Measurements from ENCODE around the gene CCDC187. TPM values are rescaled to one million over a fixed set of nuclear protein-coding genes. Genes with fewer than 3 reads are reported as not detected.

The CCDC187 gene
- total RNA-seq, 1 experiment from 2014 or later = 2.7 TPM

DNA sequence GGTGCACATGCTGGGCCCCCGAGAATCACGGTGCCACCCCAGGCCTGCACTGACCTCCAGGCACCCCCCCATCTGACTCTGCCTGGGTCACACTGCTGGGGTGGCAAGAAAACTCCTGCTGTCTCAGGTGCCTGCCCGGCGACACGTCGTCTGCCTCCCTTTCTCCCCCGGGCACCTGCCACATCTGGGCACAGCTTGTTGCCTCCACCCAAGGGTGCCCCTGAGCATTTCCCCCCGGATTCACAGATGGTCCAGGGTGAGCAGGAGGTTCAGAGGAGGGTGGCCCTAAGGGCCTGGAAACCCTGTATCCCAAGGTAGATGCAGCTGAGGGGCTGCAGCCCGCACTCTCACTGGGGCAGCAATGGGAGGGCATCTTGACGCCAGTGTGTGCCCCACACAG is 43.4 kb downstream of the CCDC187 start:
- intact Hi-C loops (cut with micrococcal nuclease; ENCODE audit: unreplicated experiment) = no loop called here
- Histone ChIP-seq H3K9me2 (ENCODE audit: insufficient read depth) (no peaks in the 10 kb centered on the region), H3K36me3 (ENCODE audit: low read depth) (no peaks in the 10 kb centered on the region), H3K9me3 (ENCODE audit: insufficient read depth, low read depth) (no peaks in the 10 kb centered on the region), H3K4me2 (no peak overlapping the region), H3K79me2 (ENCODE audit: low read depth) (no peaks in the 10 kb centered on the region), H3K27ac (no peak overlapping the region), H4K20me1 (ENCODE audit: insufficient read depth) (no peaks in the 10 kb centered on the region), H3F3A (ENCODE audit: insufficient read depth, low read depth) (no peaks in the 10 kb centered on the region), H3K4me3 (no peak overlapping the region), H2AFZ (no peak overlapping the region), H3K27me3 (ENCODE audit: insufficient read depth, low read depth) (peaks cover 63% of the 10 kb centered on the region), H3K4me1 (replicated peaks; ENCODE audit: insufficient read depth) (no peaks in the 10 kb centered on the region)
- TF ChIP-seq EZH2 (IDR thresholded peaks at IDR 0.05; ENCODE audit: low read depth) = no peak
- no peak for TF ChIP-seq CTCF (conservative IDR thresholded peaks at IDR 0.05)
- no peak for DNase-seq
- BruUV-seq (replicated peaks) = no TSS peak
- CTCF ChIA-PET = no interaction called here
- POLR2A ChIA-PET (ENCODE audit: unreplicated experiment) = interaction anchor here (0.7 kb wide), 1 partner anchor 769 kb away, joined by 8 read pairs; no protein-coding TSS in a partner anchor

GRCh38 chr9:136259836-136260235 is 44.1 kb downstream of the CCDC187 start:
- CTCF ChIA-PET = no interaction called here
- intact Hi-C loops (cut with micrococcal nuclease; ENCODE audit: unreplicated experiment) = no loop called here

GRCh38 chr9:136259517-136259813 is 44.4 kb downstream of the CCDC187 start:
- Histone ChIP-seq H2AFZ (no peak overlapping the region), H3K27ac (no peak overlapping the region), H3K36me3 (ENCODE audit: low read depth) (no peaks in the 10 kb centered on the region), H4K20me1 (ENCODE audit: insufficient read depth) (no peaks in the 10 kb centered on the region), H3K4me3 (no peak overlapping the region), H3K9me2 (ENCODE audit: insufficient read depth) (no peaks in the 10 kb centered on the region), H3K79me2 (ENCODE audit: low read depth) (no peaks in the 10 kb centered on the region), H3K4me2 (no peak overlapping the region), H3K9me3 (ENCODE audit: insufficient read depth, low read depth) (no peaks in the 10 kb centered on the region), H3K27me3 (ENCODE audit: insufficient read depth, low read depth) (peaks cover 67% of the 10 kb centered on the region), H3F3A (ENCODE audit: insufficient read depth, low read depth) (no peaks in the 10 kb centered on the region), H3K4me1 (replicated peaks; ENCODE audit: insufficient read depth) (no peaks in the 10 kb centered on the region)
- CTCF ChIA-PET = no interaction called here
- no TSS peak for BruUV-seq (replicated peaks)
- no peak for DNase-seq
- no peak for TF ChIP-seq CTCF (conservative IDR thresholded peaks at IDR 0.05)
- POLR2A ChIA-PET (ENCODE audit: unreplicated experiment) = no interaction called here
- intact Hi-C loops (cut with micrococcal nuclease; ENCODE audit: unreplicated experiment) = no loop called here

More at GRCh38 chr9:136259836-136260235, 44.1 kb downstream of the CCDC187 start:
- H4K20me1 ChIP-seq (ENCODE audit: insufficient read depth) = no peaks in the 10 kb centered on the region
- H3K36me3 ChIP-seq (ENCODE audit: low read depth) = no peaks in the 10 kb centered on the region
- POLR2A ChIA-PET (ENCODE audit: unreplicated experiment) = no interaction called here
- DNase-seq = no peak
- H3K9me3 ChIP-seq (ENCODE audit: insufficient read depth, low read depth) = no peaks in the 10 kb centered on the region
- no TSS peak for BruUV-seq (replicated peaks)
- no peak overlapping the region for H3K4me3 ChIP-seq
- H3K27me3 ChIP-seq (ENCODE audit: insufficient read depth, low read depth) = peaks cover 64% of the 10 kb centered on the region
- no peak overlapping the region for H3K4me2 ChIP-seq
- TF ChIP-seq EZH2 (IDR thresholded peaks at IDR 0.05; ENCODE audit: low read depth) (no peak), CTCF (conservative IDR thresholded peaks at IDR 0.05) (no peak)
- H3K27ac ChIP-seq = no peak overlapping the region
- no peaks in the 10 kb centered on the region for H3K9me2 ChIP-seq (ENCODE audit: insufficient read depth)
- no peaks in the 10 kb centered on the region for H3K4me1 ChIP-seq (replicated peaks; ENCODE audit: insufficient read depth)
- H3F3A ChIP-seq (ENCODE audit: insufficient read depth, low read depth) = no peaks in the 10 kb centered on the region
- H2AFZ ChIP-seq = no peak overlapping the region
- H3K79me2 ChIP-seq (ENCODE audit: low read depth) = no peaks in the 10 kb centered on the region
